HG03558 (cell line): ENCODE results near the gene ANAPC5.
"Not testable (repeated sequence)": the region's sequence is repeated elsewhere in the genome, so short reads cannot be mapped to it uniquely, and the experiment has no call there.

ENCODE experiments used
- ATAC-seq: cut with Tn5 transposase; IDR thresholded peaks from one replicate; pipeline ENCODE4 v1.9.1; 2021; ENCODE audit warnings: moderate number of reproducible peaks; ENCODE audit not compliant: unreplicated experiment; ENCODE audit errors: extremely low read depth

The ANAPC5 gene

GRCh38 chr12:121351820-121352681 lies at the start of gene ANAPC5:
Gene ANAPC5 (minus strand): TSS chr12:121352411. CDS start chr12:121352340, 71 bp downstream.
- peak; percentile 90 for ATAC-seq

GRCh38 chr12:121400332-121401139 lies 48.3 kb upstream of the ANAPC5 start:
- peak; percentile 29 for ATAC-seq

- ATAC-seq: peak; percentile 88
Observed at GRCh38 chr12:121399391-121400331, 47.5 kb upstream of the ANAPC5 start, which contains the start of gene RNF34. Gene RNF34 (plus strand): TSS chr12:121400118. CDS start chr12:121400213, 95 bp downstream.

- ATAC-seq: no peak
Observed at GRCh38 chr12:121398355-121398754, 46.1 kb upstream of the ANAPC5 start.

- ATAC-seq: no peak
Observed at GRCh38 chr12:121397521-121397920, 45.3 kb upstream of the ANAPC5 start.

- no peak for ATAC-seq
Observed at GRCh38 chr12:121392325-121392716, 40.1 kb upstream of the ANAPC5 start.

- no peak for ATAC-seq
Observed at GRCh38 chr12:121391619-121392324, 39.6 kb upstream of the ANAPC5 start.

- ATAC-seq: no peak
Observed at GRCh38 chr12:121390856-121391255, 38.6 kb upstream of the ANAPC5 start.

- ATAC-seq: no peak
Observed at GRCh38 chr12:121388421-121388981, 36.3 kb upstream of the ANAPC5 start.

- not testable (repeated sequence) for ATAC-seq
Observed at GRCh38 chr12:121384891-121385290, 32.7 kb upstream of the ANAPC5 start.

- ATAC-seq: no peak
Observed at GRCh38 chr12:121383601-121384021, 31.4 kb upstream of the ANAPC5 start.

- ATAC-seq: no peak
Observed at GRCh38 chr12:121379945-121380344, 27.7 kb upstream of the ANAPC5 start.

GRCh38 chr12:121378736-121379135 lies 26.5 kb upstream of the ANAPC5 start:
- no peak for ATAC-seq

GRCh38 chr12:121376754-121377697 lies 24.8 kb upstream of the ANAPC5 start:
- ATAC-seq: no peak

- ATAC-seq: not testable (repeated sequence)
Observed at GRCh38 chr12:121374945-121375584, 22.9 kb upstream of the ANAPC5 start.

- not testable (repeated sequence) for ATAC-seq
Observed at GRCh38 chr12:121374336-121374735, 22.1 kb upstream of the ANAPC5 start.

GRCh38 chr12:121373755-121374154 lies 21.5 kb upstream of the ANAPC5 start:
- ATAC-seq: no peak
